PC-9 (cell line): ENCODE data around the gene UCP2.

ENCODE experiments used
- EZH2 ChIP-seq: fragments of 200-600 bp; sonication (generic); IDR thresholded peaks from 2 replicates; pipeline ENCODE4 v1.8.0; 2017; ENCODE audit warnings: antibody characterized with exemption, low read depth
- TF ChIP-seq, protein P1 (sequence below): fragments of 200-600 bp; sonication (generic); conservative IDR thresholded peaks from 2 replicates; pipeline ENCODE4 v1.6.1; 2017; ENCODE audit warnings: mixed run types, antibody characterized with exemption, mild to moderate bottlenecking, moderate library complexity

DNA sequence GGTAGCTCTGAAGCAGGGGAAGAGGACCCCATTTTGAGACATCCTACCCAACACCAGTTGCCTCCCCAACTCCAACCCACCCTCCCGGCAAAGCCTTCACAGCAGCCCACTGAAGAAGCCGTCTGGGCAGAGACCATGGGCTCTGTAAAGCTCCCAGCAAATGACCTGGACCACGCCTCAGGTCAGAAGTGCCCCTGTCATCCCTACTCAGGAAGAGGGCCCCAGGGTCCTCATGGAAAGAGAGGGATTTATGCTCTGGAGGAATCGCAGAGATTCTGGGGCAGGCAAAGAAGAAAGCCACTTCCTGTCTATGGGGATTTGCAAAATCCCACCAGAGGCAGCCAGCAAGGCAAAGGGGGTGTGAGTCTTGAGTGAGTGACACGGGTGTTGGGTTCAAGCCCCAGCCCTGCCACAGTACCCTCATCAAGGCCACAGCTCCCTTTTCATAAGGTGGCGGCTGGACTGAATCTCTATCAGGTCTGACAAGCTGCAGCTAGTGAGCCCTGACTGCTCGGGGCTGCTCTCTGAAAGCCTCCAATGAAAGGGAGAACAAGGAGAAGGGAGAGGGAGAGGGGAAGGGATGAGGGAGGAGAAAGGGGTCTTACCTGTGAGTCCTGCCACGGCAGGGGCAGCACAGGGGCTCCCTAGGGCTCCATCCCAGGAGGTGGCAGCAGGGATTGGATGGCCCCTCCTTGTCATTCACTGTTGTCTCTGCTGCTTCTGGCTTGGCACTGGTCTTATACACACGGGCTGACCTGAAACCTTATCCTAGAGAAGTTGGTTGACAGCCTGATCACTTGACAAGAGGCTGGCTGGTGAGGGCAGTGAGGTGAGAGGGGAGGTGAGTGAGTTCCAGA, 26.0 kb upstream of the UCP2 start, which contains the start of gene UCP3:
- TF ChIP-seq, protein P1, sequence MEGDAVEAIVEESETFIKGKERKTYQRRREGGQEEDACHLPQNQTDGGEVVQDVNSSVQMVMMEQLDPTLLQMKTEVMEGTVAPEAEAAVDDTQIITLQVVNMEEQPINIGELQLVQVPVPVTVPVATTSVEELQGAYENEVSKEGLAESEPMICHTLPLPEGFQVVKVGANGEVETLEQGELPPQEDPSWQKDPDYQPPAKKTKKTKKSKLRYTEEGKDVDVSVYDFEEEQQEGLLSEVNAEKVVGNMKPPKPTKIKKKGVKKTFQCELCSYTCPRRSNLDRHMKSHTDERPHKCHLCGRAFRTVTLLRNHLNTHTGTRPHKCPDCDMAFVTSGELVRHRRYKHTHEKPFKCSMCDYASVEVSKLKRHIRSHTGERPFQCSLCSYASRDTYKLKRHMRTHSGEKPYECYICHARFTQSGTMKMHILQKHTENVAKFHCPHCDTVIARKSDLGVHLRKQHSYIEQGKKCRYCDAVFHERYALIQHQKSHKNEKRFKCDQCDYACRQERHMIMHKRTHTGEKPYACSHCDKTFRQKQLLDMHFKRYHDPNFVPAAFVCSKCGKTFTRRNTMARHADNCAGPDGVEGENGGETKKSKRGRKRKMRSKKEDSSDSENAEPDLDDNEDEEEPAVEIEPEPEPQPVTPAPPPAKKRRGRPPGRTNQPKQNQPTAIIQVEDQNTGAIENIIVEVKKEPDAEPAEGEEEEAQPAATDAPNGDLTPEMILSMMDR, result no peak
- no peak for TF ChIP-seq EZH2
